Non-pigmented ciliary epithelial cell (primary cell): ENCODE data around the gene COTL1.
A peak's percentile ranks its signal among the peaks of the same experiment; 100 is the strongest.

Source experiments
- DNase-seq: peaks from one replicate; pipeline ENCODE4 v3.0.0-alpha.2; 2010; ENCODE audit warnings: low read depth

The COTL1 gene

DNA sequence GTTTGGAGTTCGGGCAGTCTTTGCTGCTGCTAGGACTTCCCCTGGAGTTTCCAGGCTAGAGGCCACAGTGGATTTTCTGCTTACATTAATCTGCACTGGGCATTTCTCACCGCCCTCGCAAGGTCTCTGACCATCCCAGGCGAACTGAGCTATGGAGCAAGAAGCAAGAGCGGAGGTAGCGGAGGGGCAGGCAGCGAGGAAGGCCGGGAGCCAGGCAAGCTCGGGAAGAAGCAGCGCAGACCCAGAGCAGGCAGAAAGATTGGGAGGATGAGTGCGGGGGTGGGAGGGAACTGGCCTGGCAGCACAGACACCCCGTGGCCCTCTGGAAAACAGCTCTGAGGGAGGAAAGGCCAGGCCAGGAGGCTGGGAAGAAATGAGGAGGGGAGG, 3.8 kb downstream of the COTL1 start:
- no peak for DNase-seq

DNA sequence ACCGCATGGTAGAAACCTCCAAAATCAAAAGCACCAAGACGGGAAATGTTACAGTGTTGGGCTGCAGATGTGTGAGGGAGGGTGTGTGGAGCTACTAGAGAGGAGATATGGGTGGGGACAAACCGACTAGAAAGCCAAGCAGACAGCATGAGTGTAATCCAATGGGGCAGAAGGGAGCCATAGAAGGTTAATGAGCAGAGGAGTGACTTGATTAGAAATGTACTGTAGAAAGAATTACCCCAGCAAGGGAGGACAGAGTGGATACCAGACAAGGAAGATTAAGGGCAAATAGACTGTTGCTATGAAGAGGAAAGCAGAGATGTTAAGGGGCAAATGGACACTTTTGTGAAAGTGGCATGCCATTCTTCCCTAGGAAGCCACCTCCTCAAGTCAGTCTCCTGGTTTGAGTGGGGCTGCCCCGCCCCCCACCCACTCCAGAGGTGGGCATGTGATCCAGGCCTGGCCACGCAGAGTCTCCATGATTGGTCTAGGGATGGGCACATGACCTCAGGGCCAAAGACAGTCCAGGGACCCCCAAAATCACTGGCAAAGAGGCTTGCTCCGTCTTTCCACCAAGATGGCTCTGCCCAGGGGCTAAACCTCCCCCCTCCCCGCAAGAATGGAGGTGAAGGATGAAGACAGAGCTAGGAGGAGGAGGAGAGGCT, 4.3 kb downstream of the COTL1 start:
- DNase-seq, result no peak

GRCh38 chr16:84612686-84613085, 5.2 kb downstream of the COTL1 start:
- DNase-seq, result no peak

GRCh38 chr16:84611041-84611440, 6.8 kb downstream of the COTL1 start:
- DNase-seq, result no peak

- no peak for DNase-seq
Observed at GRCh38 chr16:84610376-84610775, 7.5 kb downstream of the COTL1 start.

- no peak for DNase-seq
Observed at GRCh38 chr16:84609563-84610177, 8.2 kb downstream of the COTL1 start.

GRCh38 chr16:84608282-84608681, 9.6 kb downstream of the COTL1 start:
- DNase-seq, result no peak

DNA sequence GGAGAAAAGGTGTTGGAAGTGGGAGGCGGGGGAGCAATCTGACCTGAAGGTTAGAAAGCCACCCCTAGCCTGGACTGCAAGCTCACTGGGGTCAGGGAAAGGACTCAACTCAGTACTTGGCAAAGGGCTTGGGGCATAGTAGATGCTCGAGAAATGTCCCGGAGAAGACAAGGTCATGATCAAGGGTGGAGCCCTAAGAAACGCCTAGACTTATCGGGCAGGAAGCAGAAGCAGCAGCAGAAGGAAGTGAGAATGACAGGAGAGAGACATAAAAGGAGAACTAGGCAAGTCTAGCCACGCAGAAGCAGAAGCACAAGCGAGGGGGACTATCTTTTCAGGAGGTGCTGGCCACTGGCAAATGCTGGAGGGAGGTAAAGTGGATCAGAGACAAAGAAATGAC, 10.2 kb downstream of the COTL1 start:
- DNase-seq, result no peak

DNA sequence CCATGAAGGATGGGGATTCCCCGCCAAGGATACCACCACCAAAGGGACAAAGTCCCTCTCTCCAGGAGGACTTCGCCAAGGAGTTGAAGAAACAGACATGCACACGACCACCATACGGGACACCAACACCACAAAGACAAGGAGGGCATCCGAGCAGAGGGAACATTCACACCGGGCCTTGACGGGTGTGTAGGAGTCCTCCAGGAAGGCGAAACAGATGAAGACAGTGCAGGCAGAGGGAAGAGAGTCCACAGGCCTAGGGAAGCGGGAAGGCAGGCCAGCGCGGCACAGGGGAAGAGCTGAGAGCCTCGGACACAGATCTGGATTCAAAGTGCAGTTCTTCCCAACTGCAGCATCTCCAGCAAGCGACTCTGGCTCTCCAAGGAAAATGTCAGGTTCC, 10.8 kb downstream of the COTL1 start:
- no peak for DNase-seq

DNA sequence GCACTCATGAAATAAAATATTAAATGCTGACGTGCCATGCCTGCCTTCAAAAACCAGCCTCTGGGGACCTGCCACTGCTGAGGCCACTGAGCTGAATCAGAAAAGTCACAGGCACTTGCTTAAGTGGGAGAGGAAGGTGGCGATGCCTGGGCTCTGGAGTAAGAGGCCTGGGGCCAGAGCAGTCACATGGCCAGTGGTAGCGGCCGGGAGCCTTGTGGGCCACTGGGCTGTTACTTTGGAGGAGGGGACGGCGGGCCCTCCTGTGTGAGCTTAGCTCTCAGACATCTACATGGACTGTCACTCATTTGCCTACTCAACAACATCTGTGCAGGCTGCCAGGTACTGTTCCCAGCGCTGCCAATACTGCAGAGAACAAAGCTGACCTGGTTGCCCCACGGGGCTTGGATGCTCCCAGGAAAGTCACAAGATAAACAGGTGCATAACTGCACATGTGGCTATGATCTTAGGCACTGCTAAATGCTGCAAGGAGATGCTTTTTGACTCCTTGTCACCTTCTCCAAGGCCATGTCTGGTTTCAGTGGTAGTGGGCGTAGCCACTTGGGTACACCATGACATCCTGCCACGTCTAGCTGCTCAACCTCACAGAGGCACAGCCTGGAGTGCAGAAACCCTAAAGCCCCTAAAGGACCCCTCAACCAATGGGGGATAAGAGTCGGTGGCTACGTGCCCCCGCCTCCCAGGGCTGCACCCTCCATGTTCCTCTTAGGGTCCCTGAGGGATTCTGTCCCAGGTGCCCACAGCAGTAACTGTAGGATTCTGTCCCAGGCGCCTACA, 11.6 kb downstream of the COTL1 start:
- DNase-seq, result no peak

DNA sequence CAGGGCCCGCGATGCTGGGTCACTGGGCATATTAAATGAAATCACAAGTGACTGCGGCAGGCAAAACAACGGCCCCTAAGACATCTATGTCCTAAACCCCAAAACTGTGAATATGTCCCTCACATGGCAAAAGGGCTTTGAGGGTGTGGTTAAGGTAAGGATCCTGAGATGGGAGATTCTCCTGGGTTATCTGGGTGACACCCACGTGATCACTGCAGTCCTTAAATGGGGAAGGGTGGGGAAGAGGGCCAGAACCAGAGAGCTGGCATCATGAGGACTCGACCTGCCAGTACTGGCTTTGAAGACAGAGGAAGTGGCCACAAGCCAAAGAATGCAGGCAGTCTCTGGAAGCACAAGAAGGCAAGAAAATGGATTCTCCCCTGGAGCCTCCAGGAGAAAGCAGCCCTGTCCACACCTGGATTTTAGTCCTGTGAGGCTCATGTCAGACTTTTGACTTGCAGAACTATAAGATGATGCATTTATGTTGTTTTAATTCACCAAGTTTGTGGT, 12.5 kb downstream of the COTL1 start:
- DNase-seq, result no peak

- no peak for DNase-seq
Observed at GRCh38 chr16:84604477-84605013, 13.3 kb downstream of the COTL1 start.

GRCh38 chr16:84603940-84604339, 13.9 kb downstream of the COTL1 start:
- DNase-seq, result no peak

DNA sequence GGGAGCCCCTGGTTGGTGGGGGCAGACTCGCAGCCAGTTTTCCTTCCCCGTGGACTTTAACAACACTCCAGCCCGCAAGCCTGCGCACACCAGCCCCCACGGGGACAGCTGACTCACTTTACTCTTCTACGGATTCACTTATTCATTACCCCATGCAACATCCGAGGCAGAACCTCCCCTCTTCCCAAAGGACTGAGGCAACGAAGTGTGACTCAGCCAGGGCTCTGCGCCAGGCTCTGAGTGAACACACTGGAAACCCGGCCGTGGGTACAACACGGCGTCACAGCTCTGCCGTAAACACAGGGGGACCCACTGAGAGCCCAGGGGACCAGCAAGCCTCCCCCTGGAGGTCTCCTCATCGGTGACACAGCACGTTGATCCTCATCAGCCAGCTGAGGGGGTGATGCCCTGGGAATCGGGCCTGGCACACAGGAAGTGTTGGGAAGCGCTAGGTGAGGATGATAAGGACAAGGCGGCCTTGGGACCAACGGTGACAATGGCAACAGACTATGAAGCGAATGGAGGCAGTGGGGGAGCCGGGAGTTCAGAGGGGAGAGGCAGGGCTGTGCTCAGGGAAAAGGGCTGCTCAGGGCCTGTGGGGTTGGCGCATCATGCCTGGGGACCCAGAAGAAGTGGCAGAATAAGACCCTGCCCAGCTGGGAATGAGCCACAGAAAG, 14.6 kb downstream of the COTL1 start:
- DNase-seq, result peak; percentile 93

- DNase-seq, result no peak
Observed at GRCh38 chr16:84600343-84601229, 17.3 kb downstream of the COTL1 start.

DNA sequence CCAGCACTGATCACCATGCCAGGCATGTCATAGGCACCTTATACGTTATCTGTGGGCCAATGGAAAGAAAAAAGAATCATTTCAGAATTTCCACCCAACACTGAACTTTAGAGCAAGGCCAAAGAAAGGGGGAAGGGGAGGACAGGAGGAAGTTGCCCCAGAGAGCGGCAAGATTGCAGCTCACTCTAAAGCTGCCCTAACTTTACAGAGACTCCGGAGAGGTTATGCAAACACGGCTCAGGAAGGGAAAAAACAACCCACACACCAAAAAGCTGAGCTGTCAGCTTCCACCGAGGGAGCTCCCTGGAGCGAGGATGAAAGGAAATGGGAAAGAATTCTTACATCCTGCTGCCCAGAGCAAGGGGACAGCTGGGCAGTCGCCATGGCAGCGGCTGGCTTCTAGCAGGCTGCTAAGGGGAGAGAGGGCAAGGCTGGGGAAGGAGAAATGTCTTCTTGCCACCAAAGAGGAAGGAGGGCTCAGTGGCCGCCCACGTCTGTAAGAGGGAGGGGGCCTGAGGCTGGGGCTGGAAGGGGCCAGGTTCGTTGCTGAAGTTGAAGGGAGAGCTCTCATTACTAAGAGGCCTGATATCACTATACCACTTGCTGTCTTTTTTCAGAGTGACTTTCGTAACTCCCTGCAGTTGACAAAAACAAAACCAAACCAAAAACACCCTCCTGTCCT, 18.2 kb downstream of the COTL1 start:
- DNase-seq, result peak; percentile 61

- DNase-seq, result no peak
Observed at GRCh38 chr16:84598360-84598759, 19.5 kb downstream of the COTL1 start.

GRCh38 chr16:84597931-84598351, 19.9 kb downstream of the COTL1 start:
- no peak for DNase-seq

DNA sequence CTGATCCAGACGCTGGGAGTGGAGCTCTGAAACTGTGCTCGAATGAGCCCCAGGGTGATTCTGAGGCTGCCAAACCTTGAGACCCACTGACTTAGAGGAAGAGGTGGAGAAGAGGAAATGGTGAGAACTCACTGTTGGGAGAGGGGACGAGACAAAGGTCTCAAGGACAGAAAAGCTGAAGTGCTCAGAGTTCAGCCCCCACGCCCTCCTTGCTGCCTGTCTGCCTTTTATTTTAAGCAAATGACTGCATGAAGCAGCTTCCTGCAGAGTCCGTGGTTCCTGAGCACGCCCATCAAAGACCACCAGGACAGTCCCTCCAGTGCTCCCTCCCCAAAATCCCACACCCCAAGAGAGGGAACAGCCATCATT, 20.4 kb downstream of the COTL1 start:
- no peak for DNase-seq

DNA sequence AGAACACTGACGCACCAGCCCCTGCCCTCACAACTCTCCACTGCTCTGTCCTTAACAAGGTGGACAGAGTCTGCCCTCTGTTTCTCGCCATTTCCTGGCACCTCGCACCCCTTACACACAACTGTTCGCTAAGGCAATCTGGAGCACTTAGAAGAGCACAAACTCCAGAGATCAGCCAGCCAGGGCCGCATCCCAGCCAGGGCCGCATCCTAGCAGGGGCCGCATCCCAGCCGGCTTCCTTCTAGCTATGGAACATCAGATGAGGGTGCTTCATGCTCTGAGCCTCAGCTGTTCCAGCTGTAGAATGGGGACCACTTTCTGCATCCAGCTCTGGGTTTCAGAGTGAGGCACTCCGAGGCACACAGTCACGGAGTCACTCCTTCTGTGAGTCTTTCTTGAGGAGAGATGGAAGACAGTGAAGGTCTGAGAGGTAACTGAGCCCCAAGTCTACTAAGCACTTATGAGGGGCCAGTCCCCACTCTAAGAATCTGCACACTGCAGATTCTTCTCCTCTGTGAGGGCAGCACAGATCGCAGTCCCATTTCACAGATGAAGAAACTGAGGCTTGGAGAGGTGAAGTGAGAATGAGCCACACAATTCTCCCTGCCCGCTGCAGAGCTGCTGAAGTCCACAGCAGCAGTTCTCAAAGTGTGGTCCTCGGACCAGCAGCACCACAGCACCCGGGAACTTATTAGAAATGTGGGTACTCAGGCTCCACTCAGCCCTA, 20.9 kb downstream of the COTL1 start:
- no peak for DNase-seq
